HG03521 (cell line): ENCODE results near the gene FER1L5.

Experiments
- ATAC-seq: cut with Tn5 transposase; IDR thresholded peaks from one replicate; pipeline ENCODE4 v1.9.1; 2021; ENCODE audit warnings: mild to moderate bottlenecking, moderate library complexity; ENCODE audit not compliant: unreplicated experiment

The FER1L5 gene

DNA sequence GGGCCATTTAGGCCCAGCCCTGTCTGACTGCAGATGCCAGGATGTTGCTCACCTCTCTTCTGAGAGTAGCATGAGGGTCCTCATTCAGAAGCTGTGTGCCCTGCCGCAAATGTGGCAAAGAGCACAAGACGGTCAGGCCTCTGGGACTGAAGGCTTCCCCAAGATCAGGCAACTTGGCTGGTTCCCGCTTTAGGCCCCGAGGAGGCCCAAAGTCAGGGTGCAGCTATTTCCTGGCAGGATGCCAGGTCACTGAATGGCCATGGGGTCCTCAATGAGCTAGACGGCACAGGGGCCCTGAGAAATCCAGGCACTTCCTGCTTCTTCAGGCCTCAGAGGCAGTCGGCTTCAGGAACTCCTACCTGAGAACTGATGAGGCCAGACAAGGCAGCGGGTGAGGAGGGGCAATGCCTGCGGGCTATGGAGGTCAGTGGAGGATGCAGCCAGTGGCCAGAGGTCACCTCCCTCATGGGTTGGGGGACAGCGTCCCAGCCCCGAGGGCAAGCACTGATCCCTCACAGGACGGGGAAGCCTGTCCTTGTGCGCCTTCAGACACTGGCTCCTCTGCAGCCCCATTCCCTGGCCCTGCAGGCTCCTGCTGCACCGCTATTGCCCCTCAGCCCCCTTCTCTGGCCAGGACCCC, 52.4 kb downstream of the FER1L5 start:
- no peak for ATAC-seq

DNA sequence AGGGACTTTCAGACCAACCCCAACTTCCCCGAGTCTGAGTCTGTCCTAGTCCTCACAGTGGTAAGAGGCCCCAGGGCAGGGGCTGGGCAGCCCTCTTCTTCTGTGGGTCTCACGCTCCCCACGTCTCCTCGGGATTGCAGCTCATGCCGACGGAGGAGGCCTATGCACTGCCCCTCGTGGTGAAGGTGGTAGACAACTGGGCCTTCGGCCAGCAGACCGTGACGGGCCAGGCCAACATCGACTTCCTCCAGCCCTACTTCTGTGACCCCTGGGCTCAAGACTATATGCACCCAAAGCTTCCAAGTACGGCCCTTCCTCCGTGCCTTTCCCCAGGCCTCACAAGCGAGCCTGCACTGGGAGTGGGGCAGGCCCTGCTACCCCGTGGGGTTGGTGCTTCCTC, 53.0 kb downstream of the FER1L5 start:
- no peak for ATAC-seq

DNA sequence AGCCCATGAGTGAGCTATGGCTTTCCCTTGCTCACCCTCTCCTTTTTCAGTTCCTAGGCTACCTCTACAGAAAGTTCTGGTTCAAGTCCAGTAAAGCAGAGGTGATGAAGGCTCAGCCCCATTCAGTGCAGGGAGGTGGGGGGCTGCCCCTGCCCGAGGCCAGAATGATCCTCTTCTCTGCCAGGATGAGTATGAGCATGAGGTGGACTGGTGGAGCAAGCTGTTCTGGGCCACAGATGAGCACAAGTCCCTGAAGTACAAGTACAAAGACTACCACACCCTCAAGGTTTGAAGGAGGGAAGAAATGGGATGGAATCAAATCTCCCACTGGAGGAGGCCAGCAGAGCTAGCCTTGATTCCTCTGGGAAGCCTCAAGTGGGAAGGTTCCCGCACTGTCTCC, 54.9 kb downstream of the FER1L5 start:
- no peak for ATAC-seq

DNA sequence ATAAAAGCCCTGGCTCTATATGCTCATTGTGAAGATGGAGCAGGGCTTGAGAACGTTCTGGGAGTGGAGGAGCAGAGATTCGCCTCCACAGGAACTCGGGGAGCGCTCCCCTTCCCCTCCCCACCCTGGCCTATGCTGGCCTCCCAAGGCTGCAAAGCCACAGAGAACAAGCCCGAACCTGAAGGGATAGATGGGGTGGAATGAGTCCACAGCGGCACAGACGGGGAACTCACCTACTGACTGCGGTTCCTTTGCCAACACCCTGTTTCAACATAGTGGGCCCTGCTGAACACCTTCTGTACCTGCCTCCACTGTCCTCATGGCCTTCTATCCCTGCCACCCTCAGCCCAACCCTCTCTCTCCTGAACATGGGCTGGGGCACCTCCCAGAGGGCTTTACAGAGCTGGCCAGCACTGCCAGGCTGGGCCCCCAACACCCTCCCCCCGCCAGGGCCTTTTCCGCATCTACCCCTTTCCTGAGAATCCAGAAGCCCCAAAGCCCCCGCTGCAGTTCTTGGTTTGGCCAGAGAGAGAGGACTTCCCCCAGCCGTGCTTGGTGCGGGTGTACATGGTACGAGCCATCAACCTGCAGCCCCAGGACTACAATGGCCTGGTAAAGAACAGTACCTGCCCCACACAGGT, 55.8 kb downstream of the FER1L5 start:
- ATAC-seq: no peak

DNA sequence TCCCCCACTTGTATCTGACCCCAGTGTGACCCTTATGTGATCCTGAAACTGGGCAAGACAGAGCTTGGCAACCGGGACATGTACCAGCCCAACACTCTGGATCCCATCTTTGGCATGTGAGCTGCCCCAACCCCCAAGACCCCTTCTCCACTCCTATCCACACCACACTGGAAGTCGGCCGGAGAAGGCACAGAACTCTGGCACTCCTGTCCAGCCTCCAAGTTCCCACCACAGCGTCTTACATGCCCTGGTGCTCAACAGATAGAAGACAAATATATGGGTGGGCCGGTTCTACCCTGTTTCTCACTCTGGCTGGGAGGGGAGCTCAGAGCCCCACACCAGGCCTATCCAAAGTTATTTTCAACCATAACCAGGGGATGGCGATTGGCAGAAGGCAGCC, 56.5 kb downstream of the FER1L5 start:
- ATAC-seq: no peak

DNA sequence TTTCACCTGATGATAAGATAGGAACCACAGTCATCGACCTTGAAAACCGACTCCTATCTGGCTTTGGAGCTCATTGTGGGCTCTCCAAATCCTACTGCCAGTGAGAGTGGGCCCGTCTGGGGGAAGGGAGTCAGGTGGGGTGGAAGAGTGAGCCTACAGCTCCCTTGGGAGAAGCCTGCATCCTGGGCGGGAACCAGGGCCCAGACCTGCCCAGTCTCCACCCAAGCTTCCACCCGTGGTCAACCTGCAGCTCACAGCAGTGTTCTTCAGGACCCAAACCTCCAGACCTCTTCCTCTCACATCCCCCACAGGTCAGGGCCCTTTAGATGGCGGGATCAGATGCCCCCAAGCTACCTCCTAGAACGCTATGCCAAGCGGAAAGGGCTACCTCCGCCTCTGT, 57.1 kb downstream of the FER1L5 start:
- no peak for ATAC-seq

DNA sequence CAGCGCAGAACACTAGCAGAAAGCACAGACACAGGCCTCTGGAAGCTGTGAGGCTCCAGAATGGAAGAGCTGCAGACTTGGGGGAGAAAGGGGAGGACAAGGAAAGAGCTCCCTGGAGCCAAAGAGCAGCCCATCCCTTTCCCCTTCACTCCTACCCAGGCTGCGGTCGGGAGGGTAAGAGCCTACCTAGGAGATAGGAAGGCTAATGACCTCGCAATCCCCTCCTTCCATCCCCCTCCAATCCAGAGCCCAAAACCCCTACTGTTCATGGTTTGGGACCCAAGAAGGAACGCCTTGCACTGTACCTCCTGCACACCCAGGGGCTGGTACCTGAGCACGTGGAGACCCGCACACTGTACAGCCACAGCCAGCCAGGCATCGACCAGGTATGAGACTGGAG, 57.5 kb downstream of the FER1L5 start:
- no peak for ATAC-seq

DNA sequence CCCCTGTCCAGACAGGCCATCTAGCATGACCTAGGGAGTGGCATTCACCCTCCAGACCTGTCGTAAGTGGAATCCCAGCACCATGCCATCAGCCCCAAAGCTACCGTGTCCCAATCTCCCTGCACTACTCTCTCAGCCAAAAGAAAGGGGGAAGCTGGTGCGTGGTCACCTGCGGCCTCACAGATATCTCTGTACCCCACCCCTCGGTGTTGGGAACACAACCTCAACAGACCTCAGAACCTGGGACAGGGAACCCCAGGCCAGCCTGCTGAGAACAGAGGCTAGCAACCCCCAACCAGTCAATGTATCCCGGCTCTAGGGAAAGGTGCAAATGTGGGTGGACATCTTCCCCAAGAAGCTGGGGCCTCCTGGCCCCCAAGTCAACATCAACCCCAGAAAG, 59.1 kb downstream of the FER1L5 start:
- ATAC-seq: no peak

DNA sequence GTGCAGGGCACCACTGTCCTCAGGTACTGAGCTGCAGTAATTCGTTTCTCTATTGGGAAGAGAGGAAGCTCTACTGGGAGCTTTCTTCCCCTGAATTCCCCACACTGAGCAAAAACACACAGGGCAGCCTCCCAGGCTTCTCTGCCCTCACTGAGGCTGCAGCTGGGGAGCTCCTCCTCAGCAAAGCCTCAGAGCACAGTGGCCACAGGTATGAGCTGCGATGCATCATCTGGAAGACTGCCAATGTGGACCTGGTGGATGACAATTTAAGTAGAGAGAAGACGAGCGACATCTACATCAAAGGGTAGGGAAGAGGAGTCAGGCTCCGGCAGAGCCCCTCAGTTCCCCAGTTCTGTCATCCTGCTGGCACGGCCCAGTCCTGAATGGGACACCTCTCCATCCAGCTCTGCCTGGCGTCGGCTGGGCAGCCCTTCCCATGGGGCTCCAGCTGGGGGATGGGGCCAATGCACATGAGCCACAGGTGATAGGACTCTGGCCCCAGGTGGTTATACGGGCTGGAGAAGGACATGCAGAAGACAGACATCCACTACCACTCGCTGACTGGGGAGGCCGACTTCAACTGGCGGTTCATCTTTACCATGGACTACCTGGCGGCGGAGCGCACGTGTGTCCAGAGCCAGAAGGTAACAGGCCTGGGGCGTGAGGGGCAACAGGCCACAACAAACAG, 59.7 kb downstream of the FER1L5 start:
- ATAC-seq: no peak

DNA sequence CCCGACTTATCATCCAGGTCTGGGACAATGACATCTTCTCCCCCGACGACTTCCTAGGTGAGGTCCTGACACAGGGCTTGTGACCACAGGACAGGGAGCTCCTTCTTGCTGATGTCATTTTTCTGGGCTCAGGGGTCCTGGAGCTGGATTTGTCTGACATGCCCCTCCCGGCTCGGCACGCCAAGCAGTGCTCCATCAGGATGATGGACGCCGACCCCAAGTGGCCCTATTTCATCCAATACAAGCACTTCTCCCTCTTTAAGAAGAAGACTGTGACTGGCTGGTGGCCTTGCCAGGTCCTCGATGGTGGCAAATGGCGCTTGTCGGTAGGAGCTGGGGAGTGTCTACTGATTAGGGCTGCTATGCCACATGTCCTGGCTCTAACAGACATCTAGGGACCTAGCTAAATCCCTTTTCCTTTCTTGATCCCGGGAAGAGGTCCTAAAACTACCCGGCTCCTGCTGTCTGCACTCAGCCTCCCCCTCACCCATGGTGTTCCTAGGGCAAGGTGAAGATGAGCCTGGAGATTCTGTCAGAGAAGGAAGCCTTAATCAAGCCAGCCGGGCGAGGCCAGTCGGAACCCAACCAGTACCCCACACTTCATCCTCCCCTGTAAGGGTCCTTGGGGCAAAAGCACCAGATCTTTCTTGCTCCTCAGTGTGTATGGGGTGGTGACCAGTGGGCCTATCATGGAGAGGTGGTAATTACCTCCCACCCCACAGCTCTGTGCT, 60.6 kb downstream of the FER1L5 start:
- no peak for ATAC-seq

DNA sequence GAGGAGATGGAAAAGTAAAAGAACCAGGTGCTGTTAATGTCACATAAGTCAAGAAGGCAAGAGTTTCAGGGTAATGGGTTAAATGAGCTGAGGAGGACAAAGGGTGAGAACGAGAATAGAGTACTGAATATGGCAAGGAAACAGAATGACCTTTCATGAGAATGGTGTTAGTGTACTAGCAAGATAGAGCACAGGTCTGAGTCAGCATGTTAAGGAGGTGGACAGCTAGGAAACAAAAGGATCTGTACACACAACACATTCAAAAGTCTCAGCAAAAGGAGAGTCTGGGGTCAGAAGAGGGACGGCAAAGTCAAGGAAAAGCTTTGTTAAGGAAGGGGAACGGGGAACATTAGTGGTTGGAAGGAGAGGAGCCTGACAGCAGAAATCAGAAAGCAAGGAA, 68.4 kb downstream of the FER1L5 start:
- ATAC-seq: no peak

DNA sequence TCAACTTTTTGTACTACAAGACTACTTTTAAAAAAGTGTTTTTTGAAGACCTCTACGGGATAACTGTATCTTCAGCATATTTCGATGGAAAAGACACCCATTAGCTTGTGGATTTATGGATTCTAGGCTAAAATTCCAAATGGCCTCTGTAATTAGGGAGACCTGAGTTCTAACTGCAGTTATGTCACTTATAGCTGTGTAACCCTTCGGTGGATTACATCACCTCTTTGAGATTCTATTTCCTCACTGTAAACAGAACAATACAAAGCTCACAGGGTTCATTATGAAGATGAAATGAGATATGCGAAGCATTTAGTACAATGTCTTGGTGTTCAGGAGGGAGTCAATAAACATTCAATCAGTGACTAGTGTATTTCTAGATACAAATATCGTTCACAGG, 73.1 kb downstream of the FER1L5 start:
- ATAC-seq: no peak

DNA sequence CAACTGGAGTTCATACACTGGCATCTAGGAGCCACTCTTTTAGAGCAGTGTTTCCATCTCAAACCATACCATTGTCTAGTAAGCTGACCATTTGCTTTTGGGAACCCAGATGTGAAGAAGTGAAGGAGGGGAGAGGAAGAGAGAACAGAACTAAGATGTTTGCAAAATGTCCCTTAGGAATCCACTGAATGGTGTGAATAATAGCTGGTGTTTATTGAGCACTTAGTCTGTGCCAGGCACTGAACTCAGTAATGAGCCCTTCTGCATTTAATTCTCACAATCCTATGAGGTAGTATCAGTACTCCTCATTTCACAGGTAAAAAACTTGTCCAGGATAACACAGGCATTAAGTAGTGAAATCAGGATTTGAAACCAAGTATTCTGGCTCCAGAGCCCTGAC, 73.8 kb downstream of the FER1L5 start:
- ATAC-seq: no peak

DNA sequence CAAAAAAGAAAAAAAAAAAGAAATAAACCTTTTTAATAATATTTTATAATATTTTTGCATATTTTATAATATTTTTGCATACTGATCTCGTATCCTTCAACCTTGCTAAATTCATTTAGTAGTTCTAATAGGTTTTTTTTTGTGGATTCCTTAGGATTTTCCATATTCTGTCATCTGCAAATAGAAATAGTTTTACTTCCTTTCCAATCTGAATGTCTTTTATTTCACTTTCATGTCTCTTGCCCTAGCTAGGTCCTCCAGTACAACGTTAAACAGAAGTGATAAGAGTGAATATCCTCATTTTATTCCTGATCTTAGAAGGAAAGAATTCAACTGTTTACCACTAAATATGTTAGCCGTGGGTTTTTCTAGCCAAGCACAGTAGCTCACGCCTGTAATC, 83.6 kb downstream of the FER1L5 start:
- no peak for ATAC-seq

DNA sequence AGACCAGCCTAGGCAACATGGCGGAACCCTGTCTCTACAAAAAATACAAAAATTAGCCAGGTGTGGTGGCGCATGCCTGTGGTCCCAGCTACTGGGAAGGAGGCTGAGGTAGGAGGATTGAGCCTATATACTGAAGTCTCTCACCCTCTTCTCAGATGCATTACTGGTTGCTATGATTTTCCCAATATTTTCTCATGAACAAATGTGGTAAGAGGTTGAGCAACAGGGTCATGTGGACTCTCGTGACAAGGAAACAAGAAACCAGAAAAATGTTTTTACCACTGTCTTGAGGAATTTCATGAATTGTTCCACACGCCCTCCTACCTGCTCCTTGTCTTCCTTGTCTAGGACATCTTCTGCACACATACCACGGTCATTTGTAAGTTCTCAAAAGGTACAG, 84.9 kb downstream of the FER1L5 start:
- ATAC-seq: no peak

DNA sequence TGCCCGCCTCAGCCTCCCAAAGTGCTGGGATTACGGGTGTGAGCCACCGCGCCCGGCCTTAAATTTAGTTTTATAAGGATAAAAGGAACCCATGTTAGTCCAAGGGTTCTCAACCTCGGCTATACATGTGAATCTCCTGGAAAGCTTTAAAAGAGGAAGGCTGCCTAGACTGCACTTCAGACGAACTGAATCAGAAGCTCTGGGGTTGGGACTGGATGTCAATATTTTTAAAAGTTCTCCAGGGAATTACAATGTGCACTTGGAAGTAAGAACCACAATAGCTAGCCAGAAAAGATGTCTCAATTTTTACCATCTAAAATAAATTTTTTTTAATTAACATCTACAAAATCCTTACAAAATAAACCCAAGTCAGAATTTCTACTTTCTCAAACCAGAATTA, 87.2 kb downstream of the FER1L5 start:
- no peak for ATAC-seq

DNA sequence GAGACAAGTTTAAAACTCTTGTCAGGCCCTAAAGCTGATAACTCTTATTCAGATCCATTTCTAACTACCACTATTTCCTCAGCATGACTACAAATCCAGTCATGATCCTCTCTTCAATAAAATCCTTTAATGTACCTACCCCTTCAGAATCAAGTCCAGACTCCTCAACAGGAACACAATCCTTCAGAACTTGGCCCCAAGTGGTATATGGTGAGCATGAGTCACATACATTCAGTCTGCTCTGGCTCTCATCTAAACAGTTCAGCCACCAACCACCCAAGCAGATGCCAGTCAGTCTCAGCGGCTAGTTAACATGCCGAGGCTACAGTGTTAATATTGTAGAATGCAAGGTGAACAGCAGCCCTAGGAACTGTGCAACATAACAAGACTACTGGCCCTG, 87.6 kb downstream of the FER1L5 start:
- ATAC-seq: no peak

DNA sequence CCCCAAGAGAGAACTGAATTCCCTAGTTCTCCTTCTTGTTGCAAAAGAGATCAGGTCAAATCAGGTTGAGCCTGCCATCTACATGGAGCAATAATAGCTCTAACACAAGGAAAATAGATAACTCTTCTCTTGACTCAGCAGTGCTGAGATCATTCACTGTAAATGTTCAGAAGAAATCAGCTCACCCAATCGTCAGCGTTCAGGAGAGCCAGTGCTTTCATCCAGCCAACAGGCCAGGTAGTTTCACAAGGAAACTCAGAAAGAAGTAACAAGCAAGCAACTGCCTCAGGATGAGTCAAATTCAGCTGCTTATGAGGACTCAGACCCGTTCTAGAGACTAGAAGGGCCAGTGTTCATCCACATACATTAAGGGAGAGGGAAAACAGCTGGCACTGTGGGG, 91.4 kb downstream of the FER1L5 start:
- no peak for ATAC-seq

DNA sequence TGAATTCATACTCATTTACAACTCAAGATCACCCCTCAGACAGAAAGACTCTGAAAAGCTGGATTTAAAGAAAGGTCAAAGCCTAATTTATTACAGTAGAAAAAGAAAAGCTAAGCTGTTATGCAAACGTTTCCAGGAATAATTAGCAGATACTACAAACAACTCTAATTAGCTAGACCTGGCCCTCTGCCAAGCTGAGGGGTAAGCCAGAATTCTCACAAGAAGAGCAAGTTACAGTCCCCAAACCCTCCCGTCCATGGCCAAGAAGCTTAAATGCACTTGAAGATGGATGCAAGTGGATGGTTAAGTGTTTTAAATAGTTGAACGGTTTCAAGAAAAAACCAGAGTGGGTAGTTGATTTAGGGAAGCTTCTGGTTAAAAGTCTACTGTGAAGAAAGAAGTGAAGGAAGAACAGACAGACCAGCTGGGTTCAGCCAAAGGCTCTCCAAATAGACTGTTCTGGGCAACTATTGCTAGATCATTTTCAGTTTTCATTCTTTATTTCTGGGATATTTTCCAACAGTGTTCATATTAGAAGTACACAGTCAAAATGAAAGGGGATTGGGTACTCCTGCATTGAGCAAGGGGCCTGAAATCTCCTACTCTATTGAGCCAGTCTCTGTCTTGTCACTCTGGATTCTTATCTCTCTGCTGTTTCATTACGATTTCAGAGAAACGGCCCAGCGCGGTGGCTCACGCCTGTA, 92.5 kb downstream of the FER1L5 start:
- no peak for ATAC-seq

DNA sequence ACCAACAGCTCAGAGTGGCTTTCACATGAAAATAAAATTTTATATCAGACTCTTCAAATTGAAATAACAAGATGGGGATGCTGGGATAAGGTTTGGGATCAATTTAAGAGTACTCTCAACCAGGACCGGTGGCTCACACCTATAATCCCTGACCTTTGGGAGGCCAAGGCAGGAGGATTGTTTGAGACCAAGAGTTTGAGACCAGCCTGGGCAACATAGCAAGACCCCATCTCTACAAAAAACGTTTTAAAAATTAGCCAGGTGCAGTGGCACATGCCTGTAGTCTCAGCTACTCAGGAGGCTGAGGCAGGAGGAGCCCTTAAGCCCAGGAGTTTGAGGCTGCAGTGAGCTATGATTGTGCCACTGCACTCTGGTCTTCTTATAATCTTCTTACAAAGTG, 94.7 kb downstream of the FER1L5 start:
- ATAC-seq: no peak

DNA sequence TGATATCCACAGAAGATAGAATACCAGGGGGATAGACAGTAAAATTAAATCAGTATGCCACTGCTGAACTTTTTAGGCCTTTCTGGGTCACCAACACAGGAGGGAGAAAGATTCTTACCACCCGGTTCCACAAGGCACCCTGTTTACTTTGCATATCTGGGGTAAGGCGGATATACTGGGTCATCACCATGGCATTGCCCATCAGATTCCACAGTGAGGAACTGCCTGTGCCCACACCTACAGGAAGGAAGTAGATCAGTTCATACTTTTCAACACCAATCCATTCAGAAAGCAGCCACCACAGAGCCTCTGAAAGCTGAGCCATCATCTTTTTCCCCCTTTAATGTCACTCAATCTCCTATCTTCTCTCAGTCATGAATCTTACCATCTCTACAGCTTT, 95.3 kb downstream of the FER1L5 start:
- ATAC-seq: no peak
